Epithelial cell of proximal tubule (primary cell): ENCODE measurements around the gene USP7. TPM values are rescaled to one million over a fixed set of nuclear protein-coding genes. Genes with fewer than 3 reads are reported as not detected.

ENCODE experiments used
- DNase-seq: peaks from one replicate; pipeline ENCODE4 v3.0.0-alpha.2; 2011; ENCODE audit warnings: low read depth
- H3K4me3 ChIP-seq: 2 replicates; pipeline ENCODE4 v1.5.1; 2011; ENCODE audit warnings: low read depth, mild to moderate bottlenecking, low read length
- CTCF ChIP-seq: conservative IDR thresholded peaks from 2 replicates; pipeline ENCODE4 v1.5.1; 2012; ENCODE audit warnings: low read depth, mild to moderate bottlenecking, low read length
- total RNA-seq: library from RNA; depleted of rRNA; stranded (reverse); fragments of >200 nt; gene quantifications from 2 replicates; pipeline ENCODE4 v1.2.3, GENCODE V29; 2015

The USP7 gene
- total RNA-seq, 1 donor from 2014 or later, result 91.4 TPM

- DNase-seq, result no peak
- no peak overlapping the region for H3K4me3 ChIP-seq
- no peak for TF ChIP-seq CTCF
Measured at GRCh38 chr16:8901320-8901861, 62.3 kb downstream of the USP7 start.

DNA sequence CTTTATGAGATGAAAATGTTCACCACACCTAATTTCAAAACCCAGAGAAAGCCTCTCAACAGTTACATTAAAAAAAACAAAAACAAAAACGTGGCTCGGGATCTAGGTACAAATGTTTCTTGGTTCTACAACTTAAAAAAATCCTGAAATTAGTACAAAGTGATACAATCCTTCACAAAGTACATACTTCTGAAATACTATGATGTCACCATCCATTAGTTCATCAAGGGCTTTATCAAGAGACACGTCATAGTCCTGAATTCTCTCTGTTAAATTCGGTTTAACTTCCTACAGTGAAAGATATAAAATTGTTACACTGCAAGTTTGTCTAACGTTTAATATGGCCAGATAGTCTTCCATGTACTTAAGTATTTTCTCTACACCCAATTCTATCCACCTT lies 63.4 kb downstream of the USP7 start:
- DNase-seq, result no peak
- TF ChIP-seq CTCF, result no peak
- H3K4me3 ChIP-seq, result no peak overlapping the region

DNA sequence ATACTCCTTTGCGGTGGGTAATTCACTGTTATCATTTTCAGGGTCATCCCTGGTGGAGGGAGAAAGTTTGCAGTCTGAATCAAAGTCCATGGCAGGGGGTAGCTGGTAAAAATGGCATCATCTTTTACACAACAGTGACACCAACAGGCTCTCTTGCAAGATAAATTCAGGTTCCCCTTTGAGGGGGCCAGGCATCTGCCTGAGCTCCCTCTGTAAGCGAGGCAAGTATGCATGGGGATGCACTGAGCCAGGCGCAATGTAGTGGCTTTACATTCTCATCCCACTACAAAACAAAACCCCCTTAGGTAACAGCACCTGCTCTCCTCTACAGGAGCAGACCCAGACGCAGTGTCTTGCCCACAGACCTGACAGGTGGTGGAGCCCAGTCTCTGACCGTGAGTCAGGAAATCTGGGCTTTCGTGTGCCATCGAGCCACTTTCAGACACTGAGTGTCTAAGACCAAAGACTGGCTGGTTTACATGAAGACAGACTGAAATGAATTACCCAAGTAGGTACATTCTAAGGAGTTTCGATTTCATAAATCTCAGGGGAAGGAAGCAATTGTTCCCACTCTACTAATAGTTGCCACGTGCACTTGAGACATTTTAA lies 63.9 kb downstream of the USP7 start:
- no peak overlapping the region for H3K4me3 ChIP-seq
- no peak for DNase-seq
- no peak for TF ChIP-seq CTCF

DNA sequence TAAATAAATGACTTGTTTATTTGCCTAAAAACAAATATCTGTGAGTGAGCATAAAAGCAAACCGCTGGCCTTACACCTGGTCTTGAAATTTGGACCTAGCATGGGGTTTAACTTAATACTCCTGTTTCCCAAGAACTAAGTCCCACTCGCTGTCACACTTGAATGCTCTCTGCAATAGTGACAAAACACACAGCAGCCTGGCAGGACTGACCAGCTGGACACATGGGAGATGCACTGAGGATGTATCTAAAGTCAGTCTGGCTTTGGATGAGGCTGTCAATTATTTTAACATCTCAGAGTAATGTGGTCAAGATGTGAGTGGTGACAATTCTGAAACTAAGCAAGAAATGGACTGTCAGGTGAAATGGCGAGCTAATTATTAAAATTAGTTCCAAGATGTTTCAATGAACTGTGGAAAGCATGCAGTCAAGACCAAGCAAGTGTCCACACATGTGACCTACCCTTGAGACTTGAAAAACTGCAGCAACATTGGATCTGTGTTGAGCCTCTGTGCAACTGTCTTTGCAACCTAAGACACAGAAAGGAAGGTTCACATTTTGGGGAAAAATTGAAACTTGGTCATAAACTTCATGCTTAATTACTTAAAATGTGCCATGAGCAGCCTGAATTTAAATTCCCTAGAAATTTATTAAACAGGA lies 64.9 kb downstream of the USP7 start:
- TF ChIP-seq CTCF, result no peak
- no peak overlapping the region for H3K4me3 ChIP-seq
- no peak for DNase-seq

- no peak for TF ChIP-seq CTCF
- no peak for DNase-seq
Measured at GRCh38 chr16:8894736-8895334, 68.9 kb downstream of the USP7 start.

DNA sequence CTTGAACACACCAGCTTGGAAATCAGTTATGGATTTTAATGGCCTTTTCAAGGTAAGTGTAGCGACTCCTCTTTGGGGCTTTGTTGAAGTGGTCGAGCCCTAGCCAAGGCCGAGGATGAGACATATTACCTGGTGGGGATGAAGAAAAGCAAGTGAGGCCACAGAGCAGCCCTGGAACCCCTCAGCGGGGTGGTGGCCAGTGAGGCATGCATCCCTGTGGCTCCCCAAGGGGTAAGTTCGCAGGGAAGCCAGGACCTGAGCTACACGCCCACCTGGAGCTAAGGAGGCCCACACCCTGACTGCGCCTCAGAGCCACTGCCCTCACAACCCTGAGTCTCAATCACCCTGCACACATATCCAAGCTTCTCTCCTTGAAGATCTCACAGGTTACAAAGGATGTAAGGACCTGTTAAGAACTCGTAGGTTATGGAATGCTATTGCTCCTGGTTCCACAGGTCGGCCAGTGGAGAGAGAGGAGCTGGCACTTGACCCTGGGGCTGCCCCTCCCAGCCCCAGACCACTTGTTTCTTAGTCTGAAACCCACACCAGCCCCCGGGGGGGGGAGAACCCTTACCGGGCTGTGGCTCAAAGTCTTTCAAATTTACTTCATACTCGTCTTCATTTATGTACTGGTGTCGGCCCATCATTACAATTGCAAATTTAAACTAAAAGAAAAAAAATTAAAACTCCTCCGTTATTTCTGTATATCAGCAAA lies 69.6 kb downstream of the USP7 start:
- DNase-seq, result no peak
- TF ChIP-seq CTCF, result no peak
- no peak overlapping the region for H3K4me3 ChIP-seq

More at GRCh38 chr16:8894736-8895334, 68.9 kb downstream of the USP7 start:
- H3K4me3 ChIP-seq, result no peak overlapping the region
